ENCODE measurements around the gene FAM240A.
"Not testable (repeated sequence)": the region's sequence is repeated elsewhere in the genome, so short reads cannot be mapped to it uniquely, and the experiment has no call there.

The FAM240A gene

DNA sequence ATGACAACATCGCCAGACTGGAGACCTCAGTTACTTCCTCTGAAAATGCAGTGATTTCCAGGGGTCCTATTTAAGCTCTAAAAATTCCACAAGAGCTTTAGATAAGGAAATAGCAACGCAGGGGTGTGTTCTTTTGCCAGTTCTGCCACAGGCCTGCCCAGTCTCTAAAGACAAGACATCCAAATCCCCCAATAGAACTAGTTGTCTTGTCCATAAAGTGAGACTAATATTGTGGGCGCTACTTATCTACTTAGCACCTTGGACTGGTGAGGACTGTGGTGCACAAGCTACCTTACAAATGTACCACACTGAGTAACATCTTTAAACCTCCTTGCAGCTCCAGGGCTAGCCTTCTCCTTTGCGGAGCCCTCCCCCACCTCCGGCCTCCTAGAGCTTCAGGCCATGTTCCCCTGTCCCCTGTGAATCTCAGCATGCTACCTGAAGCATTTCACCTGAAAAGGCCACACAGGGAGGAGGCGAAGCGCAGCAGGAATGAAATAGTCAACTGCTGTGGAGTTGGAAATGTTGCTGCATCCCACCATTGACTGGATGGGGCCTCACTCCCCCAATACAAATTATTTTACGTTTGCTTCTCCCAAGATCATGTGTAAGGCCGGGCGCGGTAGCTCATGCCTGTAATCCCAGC, 36.6 kb upstream of the FAM240A start:
- H3K27ac ChIP-seq (ENCODE audit: poor library complexity, severe bottlenecking): no peak overlapping the region
- H3K4me1 ChIP-seq (ENCODE audit: insufficient read depth, poor library complexity, severe bottlenecking): no peaks in the 10 kb centered on the region
- H3K4me3 ChIP-seq (ENCODE audit: severe bottlenecking): no peak overlapping the region
- TF ChIP-seq, protein P1, sequence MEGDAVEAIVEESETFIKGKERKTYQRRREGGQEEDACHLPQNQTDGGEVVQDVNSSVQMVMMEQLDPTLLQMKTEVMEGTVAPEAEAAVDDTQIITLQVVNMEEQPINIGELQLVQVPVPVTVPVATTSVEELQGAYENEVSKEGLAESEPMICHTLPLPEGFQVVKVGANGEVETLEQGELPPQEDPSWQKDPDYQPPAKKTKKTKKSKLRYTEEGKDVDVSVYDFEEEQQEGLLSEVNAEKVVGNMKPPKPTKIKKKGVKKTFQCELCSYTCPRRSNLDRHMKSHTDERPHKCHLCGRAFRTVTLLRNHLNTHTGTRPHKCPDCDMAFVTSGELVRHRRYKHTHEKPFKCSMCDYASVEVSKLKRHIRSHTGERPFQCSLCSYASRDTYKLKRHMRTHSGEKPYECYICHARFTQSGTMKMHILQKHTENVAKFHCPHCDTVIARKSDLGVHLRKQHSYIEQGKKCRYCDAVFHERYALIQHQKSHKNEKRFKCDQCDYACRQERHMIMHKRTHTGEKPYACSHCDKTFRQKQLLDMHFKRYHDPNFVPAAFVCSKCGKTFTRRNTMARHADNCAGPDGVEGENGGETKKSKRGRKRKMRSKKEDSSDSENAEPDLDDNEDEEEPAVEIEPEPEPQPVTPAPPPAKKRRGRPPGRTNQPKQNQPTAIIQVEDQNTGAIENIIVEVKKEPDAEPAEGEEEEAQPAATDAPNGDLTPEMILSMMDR (IDR thresholded peaks at IDR 0.05; ENCODE audit: poor library complexity, severe bottlenecking): no peak
- ATAC-seq (ENCODE audit: low read depth) (no peak), DNase-seq (ENCODE audit: low spot score) (no peak)
- no peaks in the 10 kb centered on the region for H3K36me3 ChIP-seq (ENCODE audit: low read depth)
- no peaks in the 10 kb centered on the region for H3K27me3 ChIP-seq (ENCODE audit: insufficient read depth, poor library complexity, severe bottlenecking)
- H3K9me3 ChIP-seq (ENCODE audit: severe bottlenecking): no peaks in the 10 kb centered on the region

DNA sequence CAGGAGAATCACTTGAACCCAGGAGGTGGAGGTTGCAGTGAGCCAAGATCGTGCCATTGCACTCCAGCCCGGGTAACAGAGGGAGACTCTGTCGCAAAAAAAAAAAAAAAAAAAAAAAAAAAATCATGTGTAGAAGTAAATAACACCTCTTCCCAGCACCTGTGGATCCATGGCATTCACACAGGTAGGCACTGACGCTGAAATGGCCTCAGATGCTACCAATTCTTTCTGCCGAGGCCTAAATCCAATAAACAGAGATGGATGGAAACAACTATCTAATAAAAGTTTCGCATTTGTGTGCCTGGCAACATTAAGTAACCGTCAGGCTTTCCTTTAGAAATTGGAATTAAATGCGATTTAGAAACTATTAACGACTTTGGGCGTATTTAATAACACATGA, 35.9 kb upstream of the FAM240A start:
- Histone ChIP-seq H3K4me3 (ENCODE audit: severe bottlenecking) (no peak overlapping the region), H3K27ac (ENCODE audit: poor library complexity, severe bottlenecking) (no peak overlapping the region), H3K9me3 (ENCODE audit: severe bottlenecking) (no peaks in the 10 kb centered on the region), H3K27me3 (ENCODE audit: insufficient read depth, poor library complexity, severe bottlenecking) (no peaks in the 10 kb centered on the region), H3K4me1 (ENCODE audit: insufficient read depth, poor library complexity, severe bottlenecking) (no peaks in the 10 kb centered on the region), H3K36me3 (ENCODE audit: low read depth) (no peaks in the 10 kb centered on the region)
- TF ChIP-seq, protein P1 (IDR thresholded peaks at IDR 0.05; ENCODE audit: poor library complexity, severe bottlenecking): no peak
- ATAC-seq (ENCODE audit: low read depth): no peak
- no peak for DNase-seq (ENCODE audit: low spot score)

DNA sequence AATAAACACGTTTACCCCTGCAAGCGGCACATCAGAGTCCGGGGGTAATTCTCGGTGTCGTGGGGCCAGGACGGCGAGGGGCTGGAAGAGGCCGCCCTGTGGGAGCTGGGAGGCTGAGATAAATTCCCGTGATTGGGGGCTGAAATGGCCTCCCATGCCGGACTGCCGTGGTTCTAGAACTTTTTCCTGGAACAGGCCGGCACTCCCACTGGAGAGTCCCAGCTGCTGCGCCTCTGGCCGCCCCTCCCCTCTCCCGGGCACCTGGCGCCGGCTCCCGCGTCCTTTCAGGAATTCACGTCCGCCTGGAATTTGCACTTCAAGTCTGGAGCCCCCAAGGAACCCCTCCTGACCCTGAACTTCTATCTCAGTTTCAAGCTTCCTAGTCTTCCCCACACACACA, 35.4 kb upstream of the FAM240A start:
- Histone ChIP-seq H3K27me3 (ENCODE audit: insufficient read depth, poor library complexity, severe bottlenecking) (no peaks in the 10 kb centered on the region), H3K9me3 (ENCODE audit: severe bottlenecking) (no peaks in the 10 kb centered on the region), H3K36me3 (ENCODE audit: low read depth) (no peaks in the 10 kb centered on the region), H3K27ac (ENCODE audit: poor library complexity, severe bottlenecking) (no peak overlapping the region), H3K4me3 (ENCODE audit: severe bottlenecking) (no peak overlapping the region), H3K4me1 (ENCODE audit: insufficient read depth, poor library complexity, severe bottlenecking) (no peaks in the 10 kb centered on the region)
- TF ChIP-seq, protein P1 (IDR thresholded peaks at IDR 0.05; ENCODE audit: poor library complexity, severe bottlenecking): no peak
- ATAC-seq (ENCODE audit: low read depth) (no peak), DNase-seq (ENCODE audit: low spot score) (no peak)

DNA sequence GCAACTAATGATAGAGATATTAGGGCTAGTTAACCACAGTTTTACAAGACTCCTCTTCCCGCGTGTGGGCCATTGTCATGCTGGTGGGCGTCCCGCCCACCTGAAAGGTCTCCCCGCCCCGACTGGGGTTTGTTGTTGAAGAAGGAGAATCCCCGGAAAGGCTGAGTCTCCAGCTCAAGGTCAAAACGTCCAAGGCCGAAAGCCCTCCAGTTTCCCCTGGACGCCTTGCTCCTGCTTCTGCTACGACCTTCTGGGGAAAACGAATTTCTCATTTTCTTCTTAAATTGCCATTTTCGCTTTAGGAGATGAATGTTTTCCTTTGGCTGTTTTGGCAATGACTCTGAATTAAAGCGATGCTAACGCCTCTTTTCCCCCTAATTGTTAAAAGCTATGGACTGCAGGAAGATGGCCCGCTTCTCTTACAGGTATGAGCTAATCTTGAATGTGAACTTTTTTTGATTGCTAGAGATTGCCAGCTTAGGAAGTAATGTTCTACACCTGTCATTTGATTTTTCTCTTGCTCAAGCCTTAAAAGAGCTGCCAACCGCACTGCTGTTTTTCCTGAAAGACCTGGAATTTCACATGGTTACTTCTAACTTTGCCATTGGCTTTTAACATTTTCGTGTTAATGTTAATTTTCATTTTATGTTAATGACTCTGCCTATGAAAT, 34.6 kb upstream of the FAM240A start:
- not testable (repeated sequence) for H3K4me3 ChIP-seq (ENCODE audit: severe bottlenecking); H3K27me3 ChIP-seq (ENCODE audit: insufficient read depth, poor library complexity, severe bottlenecking); DNase-seq (ENCODE audit: low spot score); H3K27ac ChIP-seq (ENCODE audit: poor library complexity, severe bottlenecking); H3K9me3 ChIP-seq (ENCODE audit: severe bottlenecking); ATAC-seq (ENCODE audit: low read depth); H3K36me3 ChIP-seq (ENCODE audit: low read depth); H3K4me1 ChIP-seq (ENCODE audit: insufficient read depth, poor library complexity, severe bottlenecking)

DNA sequence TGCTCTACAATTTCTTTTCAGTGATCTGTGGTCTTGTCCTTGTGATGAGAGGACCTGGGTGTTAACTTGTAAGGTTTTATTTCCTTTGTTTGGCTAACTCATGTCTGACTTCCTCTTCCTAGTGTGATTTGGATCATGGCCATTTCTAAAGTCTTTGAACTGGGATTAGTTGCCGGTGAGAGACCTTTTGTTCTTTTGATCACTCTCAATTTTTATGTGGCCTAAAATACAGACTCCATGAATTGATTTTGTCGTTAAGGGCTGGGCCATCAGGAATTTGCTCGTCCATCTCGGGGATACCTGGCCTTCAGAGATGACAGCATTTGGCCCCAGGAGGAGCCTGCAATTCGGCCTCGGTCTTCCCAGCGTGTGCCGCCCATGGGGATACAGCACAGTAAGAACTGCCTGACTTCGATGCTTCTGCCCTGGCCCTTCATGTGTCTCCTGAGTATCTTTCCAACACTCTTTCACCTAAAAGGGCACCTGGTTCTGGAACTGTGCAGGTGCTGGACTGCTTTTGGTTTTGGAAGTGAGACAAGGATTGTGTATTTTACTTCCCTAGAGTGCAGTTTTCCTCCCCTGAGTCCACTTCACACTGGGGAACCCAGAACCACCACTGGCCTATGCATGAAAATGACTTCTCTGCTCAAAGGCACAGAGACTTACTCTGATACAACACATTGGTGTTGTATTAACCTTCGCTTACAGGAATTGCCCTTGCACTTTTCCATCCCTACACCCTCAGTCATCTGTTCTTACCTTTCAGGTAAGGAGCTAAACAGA, 33.2 kb upstream of the FAM240A start:
- H3K27ac ChIP-seq (ENCODE audit: poor library complexity, severe bottlenecking): no peak overlapping the region
- ATAC-seq (ENCODE audit: low read depth): no peak
- no peaks in the 10 kb centered on the region for H3K36me3 ChIP-seq (ENCODE audit: low read depth)
- H3K9me3 ChIP-seq (ENCODE audit: severe bottlenecking): no peaks in the 10 kb centered on the region
- TF ChIP-seq, protein P1 (IDR thresholded peaks at IDR 0.05; ENCODE audit: poor library complexity, severe bottlenecking): no peak
- H3K27me3 ChIP-seq (ENCODE audit: insufficient read depth, poor library complexity, severe bottlenecking): no peaks in the 10 kb centered on the region
- DNase-seq (ENCODE audit: low spot score): no peak
- H3K4me3 ChIP-seq (ENCODE audit: severe bottlenecking): no peak overlapping the region
- H3K4me1 ChIP-seq (ENCODE audit: insufficient read depth, poor library complexity, severe bottlenecking): no peaks in the 10 kb centered on the region

All from RWPE2 (cell line).